B cell (primary cell): Measurements from ENCODE around the gene DYRK3. TPM values are rescaled to one million over a fixed set of nuclear protein-coding genes. Genes with fewer than 3 reads are reported as not detected.

Experiments used
- ATAC-seq: fragments of 200-7000 bp; cut with Tn5 transposase; one replicate; pipeline ENCODE4 v1.10.0; 2021; ENCODE audit warnings: low read depth, mild to moderate bottlenecking, moderate number of reproducible peaks, moderate library complexity
- CTCF ChIA-PET: fragments of 350-600 bp; sonication (Branson Sonifier 250); formaldehyde crosslinking; loops from one replicate; lab custom pipeline; 2021; ENCODE audit warnings: antibody characterized with exemption, inconsistent platforms; lab: Charles Lee
- POLR2A ChIA-PET: fragments of 350-600 bp; sonication (Branson Sonifier 250); formaldehyde crosslinking; loops from one replicate; lab custom pipeline; 2021; ENCODE audit warnings: antibody characterized with exemption; lab: Charles Lee
- DNase-seq: peaks from one replicate; pipeline ENCODE4 v3.0.0; 2013
- H2AFZ ChIP-seq: 2 replicates; pipeline ENCODE4 v1.6.1; 2012; ENCODE audit warnings: mild to moderate bottlenecking, low read depth, low read length; ENCODE audit not compliant: insufficient read depth, poor library complexity, severe bottlenecking
- H3K27ac ChIP-seq, 2 donors: 1 replicate in 1 of 2; 2 replicates in 1 of 2; pipeline ENCODE4 v1.5.1; 2012 to 2013; ENCODE audit warnings: low read length in 2 of 2, mild to moderate bottlenecking in 2 of 2, moderate library complexity in 1 of 2
- H3K27me3 ChIP-seq, 4 experiments: fragments of 200-600 bp in 1 of 4; sonication (generic) in 1 of 4; replicated peaks in 1 of 4; 1 replicate in 2 of 4; 2 replicates in 2 of 4; pipeline versions ENCODE4 v1.6.1 to v1.7.0; 2013 to 2016; ENCODE audit warnings: low read length in 3 of 4, mild to moderate bottlenecking in 2 of 4, mixed read lengths in 1 of 4, moderate library complexity in 1 of 4; ENCODE audit not compliant: insufficient read depth in 4 of 4, control insufficient read depth in 3 of 4; ENCODE audit errors: control extremely low read depth in 1 of 4
- H3K36me3 ChIP-seq, 2 experiments: replicated peaks in 1 of 2; 1 replicate in 1 of 2; 2 replicates in 1 of 2; pipeline versions ENCODE4 v1.6.1 to v1.7.1; 2013; ENCODE audit warnings: low read length in 1 of 2; ENCODE audit not compliant: insufficient read depth in 2 of 2, control insufficient read depth in 1 of 2; ENCODE audit errors: control extremely low read depth in 1 of 2, extremely low read depth in 1 of 2
- H3K4me1 ChIP-seq, 2 donors: fragments of 200-600 bp in 1 of 2; sonication (generic) in 1 of 2; 1 replicate in 1 of 2; 2 replicates in 1 of 2; pipeline versions ENCODE4 v1.5.1 to v1.6.1; 2013 to 2017; ENCODE audit warnings: low read length in 2 of 2; ENCODE audit not compliant: control insufficient read depth in 2 of 2, insufficient read depth in 2 of 2
- H3K4me2 ChIP-seq: replicated peaks from 2 replicates; pipeline ENCODE3; 2012; ENCODE audit warnings: mild to moderate bottlenecking, low read depth, low read length; ENCODE audit not compliant: poor library complexity, severe bottlenecking
- H3K4me3 ChIP-seq, 5 experiments: fragments of 200-600 bp in 1 of 5; sonication (generic) in 1 of 5; 1 replicate in 3 of 5; 2 replicates in 2 of 5; pipeline versions ENCODE4 v1.5.1 to v1.7.0; 2011 to 2016; ENCODE audit warnings: low read length in 4 of 5, mild to moderate bottlenecking in 4 of 5, low read depth in 2 of 5, control low read depth in 1 of 5, moderate library complexity in 1 of 5; ENCODE audit not compliant: insufficient read depth in 1 of 5; ENCODE audit errors: control extremely low read depth in 1 of 5, extremely low read depth in 1 of 5
- H3K79me2 ChIP-seq: fragments of 200-600 bp; sonication (generic); one replicate; pipeline ENCODE4 v1.6.0; 2016; ENCODE audit warnings: low read length; ENCODE audit not compliant: control insufficient read depth, insufficient read depth
- H3K9ac ChIP-seq: fragments of 200-600 bp; sonication (generic); 2 replicates; pipeline ENCODE4 v1.6.1; 2017; ENCODE audit warnings: mild to moderate bottlenecking, low read length, moderate library complexity
- H3K9me3 ChIP-seq, 3 donors: one replicate each; pipeline versions ENCODE4 v1.6.1 to v1.7.1; 2013; ENCODE audit warnings: low read length in 2 of 3; ENCODE audit not compliant: control insufficient read depth in 2 of 3, insufficient read depth in 1 of 3; ENCODE audit errors: control extremely low read depth in 1 of 3
- H4K20me1 ChIP-seq: 2 replicates; pipeline ENCODE4 v1.6.0; 2012; ENCODE audit warnings: mild to moderate bottlenecking, low read length; ENCODE audit not compliant: insufficient read depth, control insufficient read depth, poor library complexity, severe bottlenecking
- H3K27ac Mint-ChIP-seq: one replicate; pipeline ENCODE4 v1.8.0; 2021; ENCODE audit warnings: mixed read lengths
- H3K27me3 Mint-ChIP-seq: one replicate; pipeline ENCODE4 v1.8.0; 2021; ENCODE audit warnings: mixed read lengths
- H3K4me1 Mint-ChIP-seq: one replicate; pipeline ENCODE4 v1.8.0; 2021; ENCODE audit warnings: mixed read lengths
- H3K4me3 Mint-ChIP-seq: one replicate; pipeline ENCODE4 v1.8.0; 2021; ENCODE audit warnings: mixed read lengths
- H3K9me3 Mint-ChIP-seq: one replicate; pipeline ENCODE4 v1.8.0; 2022; ENCODE audit warnings: mixed read lengths; ENCODE audit not compliant: insufficient read depth
- CTCF ChIP-seq: fragments of 200-600 bp; IDR thresholded peaks from one replicate; pipeline ENCODE4 v1.8.0; 2022; ENCODE audit warnings: antibody characterized with exemption, mild to moderate bottlenecking
- EZH2 ChIP-seq: IDR thresholded peaks from 2 replicates; pipeline ENCODE4 v1.6.1; 2012; ENCODE audit warnings: borderline replicate concordance, low read depth, mild to moderate bottlenecking, moderate library complexity, low read length; ENCODE audit not compliant: insufficient read depth, poor library complexity, severe bottlenecking
- WGBS: methylation state at CpG from one replicate; pipeline ENCODE4 v1.1.5; 2013; ENCODE audit warnings: missing lambda C conversion rate; ENCODE audit not compliant: insufficient coverage; 5-methylcytosine and 5-hydroxymethylcytosine counted together
- intact Hi-C: fragments of 100-400 bp; cut with micrococcal nuclease; formaldehyde crosslinking; loops from one replicate; pipeline ENCODE4 v1.10.0; 2022
- polyA plus RNA-seq: library from polyadenylated mRNA; depleted of rRNA; stranded (reverse); fragments of >200 nt; gene quantifications from 2 replicates; pipeline ENCODE4 v1.2.3, GENCODE V29; 2012
- total RNA-seq, 2 donors: library from RNA; stranded (reverse); fragments of 120-200 nt in 1 of 2; gene quantifications; 1 replicate in 1 of 2; 2 replicates in 1 of 2; pipeline versions ENCODE4 v1.2.3 to v1.2.4, GENCODE V29; 2013 to 2022

DYRK3 gene
- total and polyA plus RNA-seq, 2 donors (not counting 1 experiment from before 2014, with no cell fraction given) = 0.30 TPM; not detected in 1

GRCh38 chr1:206698011-206698410 is 62.7 kb downstream of the DYRK3 start:
- ChIA-PET CTCF (interaction anchor here (0.6 to 1.3 kb wide), 2 partner anchors 18 to 29 kb away, joined by 3 read pairs; no protein-coding TSS in a partner anchor), POLR2A (no interaction called here)
- peaks cover 99% of the 10 kb centered on the region for H3K79me2 ChIP-seq
- no peak overlapping the region for H2AFZ ChIP-seq
- no peak overlapping the region for H3K4me3 ChIP-seq
- Mint-ChIP-seq H3K4me1 (peaks cover 81% of the 10 kb centered on the region), H3K9me3 (no peaks in the 10 kb centered on the region), H3K27ac (no peak overlapping the region), H3K27me3 (no peaks in the 10 kb centered on the region), H3K4me3 (no peak overlapping the region)
- peaks cover 97% of the 10 kb centered on the region for H4K20me1 ChIP-seq
- ATAC-seq = no peak
- H3K27me3 ChIP-seq = no peaks in the 10 kb centered on the region
- DNase-seq = no peak
- H3K9me3 ChIP-seq = no peaks in the 10 kb centered on the region
- H3K4me2 ChIP-seq = no peak overlapping the region
- 100% methylated on average over 2 of the region's 2 CpGs for WGBS
- H3K4me1 ChIP-seq = peaks cover 27 to 31% of the 10 kb centered on the region in 2 donors
- no peak overlapping the region for H3K9ac ChIP-seq
- no peak for TF ChIP-seq EZH2
- TF ChIP-seq CTCF = no peak
- intact Hi-C loops = no loop called here
- H3K27ac ChIP-seq = no peak overlapping the region
- H3K36me3 ChIP-seq = peaks cover 3 to 45% of the 10 kb centered on the region in 2 experiments

Other genes with a start within 250 kb of the DYRK3 start
- gene IKBKE, start 165.1 kb upstream of the DYRK3 start, total RNA-seq = 40.5 and 40.8 TPM in 2 replicates
- gene IKBKE, start 165.1 kb upstream of the DYRK3 start, polyA plus RNA-seq = 36.1 and 55.4 TPM in 2 replicates
- 144 and 146 TPM in 2 replicates for gene RASSF5, start 128.0 kb upstream of the DYRK3 start, total RNA-seq
- 69.7 and 86.3 TPM in 2 replicates for gene RASSF5, start 128.0 kb upstream of the DYRK3 start, polyA plus RNA-seq
- gene EIF2D, start 23.1 kb upstream of the DYRK3 start, total RNA-seq = 60.6 and 62.2 TPM in 2 replicates
- 50.7 and 64.9 TPM in 2 replicates for gene EIF2D, start 23.1 kb upstream of the DYRK3 start, polyA plus RNA-seq
- gene MAPKAPK2, start 49.4 kb downstream of the DYRK3 start, total RNA-seq = 85.8 and 91.1 TPM in 2 replicates
- gene MAPKAPK2, start 49.4 kb downstream of the DYRK3 start, polyA plus RNA-seq = 60.3 and 113 TPM in 2 replicates
- 0.24 and 0.27 TPM in 2 replicates for gene IL19, start 135.2 kb downstream of the DYRK3 start, total RNA-seq
- not detected in 2 replicates for gene IL19, start 135.2 kb downstream of the DYRK3 start, polyA plus RNA-seq
- 0.63 and 0.69 TPM in 2 replicates for gene IL10, start 137.0 kb downstream of the DYRK3 start, total RNA-seq
- 0.37 TPM in 1 of 2 replicates, not detected in the other for gene IL10, start 137.0 kb downstream of the DYRK3 start, polyA plus RNA-seq
- gene IL20, start 230.1 kb downstream of the DYRK3 start, total RNA-seq = not detected in 2 replicates
- not detected in 2 replicates for gene IL20, start 230.1 kb downstream of the DYRK3 start, polyA plus RNA-seq